Suprapubic skin (tissue), 4 donors: ENCODE data around the gene GOLGA1. TPM values are rescaled to one million over a fixed set of nuclear protein-coding genes. Genes with fewer than 3 reads are reported as not detected.
A peak's percentile ranks its signal among the peaks of the same experiment; 100 is the strongest.

Experiments
- DNase-seq, 2 donors: peaks; one replicate each; pipeline ENCODE4 v3.0.0-alpha.2; 2019; ENCODE audit warnings: low spot score in 2 of 2
- H3K27ac ChIP-seq: fragments of 200-600 bp; sonication (generic); one replicate; pipeline ENCODE4 v1.5.1; 2019
- H3K27me3 ChIP-seq: fragments of 200-600 bp; sonication (generic); one replicate; pipeline ENCODE4 v1.5.1; 2019
- H3K36me3 ChIP-seq: fragments of 200-600 bp; sonication (generic); one replicate; pipeline ENCODE4 v1.5.1; 2019
- H3K4me1 ChIP-seq: fragments of 200-600 bp; sonication (generic); one replicate; pipeline ENCODE4 v1.5.1; 2019
- H3K4me3 ChIP-seq: fragments of 200-600 bp; sonication (generic); one replicate; pipeline ENCODE4 v1.5.1; 2019; ENCODE audit warnings: mild to moderate bottlenecking
- H3K9me3 ChIP-seq: fragments of 200-600 bp; sonication (generic); one replicate; pipeline ENCODE4 v1.5.1; 2019
- EP300 ChIP-seq: sonication (generic); formaldehyde crosslinking; IDR thresholded peaks from one replicate; pipeline ENCODE4 v1.6.1; 2017; ENCODE audit warnings: antibody characterized with exemption
- POLR2A ChIP-seq, 2 donors: fragments of 450-650 bp; IDR thresholded peaks; one replicate each; pipeline ENCODE4 v1.6.1; 2017; ENCODE audit warnings: antibody characterized with exemption in 2 of 2, mild to moderate bottlenecking in 2 of 2, moderate library complexity in 2 of 2
- POLR2AphosphoS5 ChIP-seq, 3 donors: sonication (generic); formaldehyde crosslinking; IDR thresholded peaks; one replicate each; pipeline ENCODE4 v1.6.1; 2017; ENCODE audit warnings: antibody characterized with exemption in 3 of 3
- WGBS: methylation state at CpG from one replicate; pipeline ENCODE4 v1.1.5; 2018; 5-methylcytosine and 5-hydroxymethylcytosine counted together
- total RNA-seq, 4 donors: library from RNA; depleted of rRNA; stranded (reverse); fragments of >200 nt; gene quantifications; one replicate each; pipeline ENCODE4 v1.1.0, GENCODE V29; 2016
- TF ChIP-seq, protein P1 (sequence below), 2 donors: fragments of 200-600 bp in 1 of 2; fragments of 450-650 bp in 1 of 2; sonication (generic) in 1 of 2; IDR thresholded peaks; one replicate each; pipeline ENCODE4 v1.5.1; 2016 to 2019; ENCODE audit warnings: antibody characterized with exemption in 2 of 2, mild to moderate bottlenecking in 1 of 2, moderate library complexity in 1 of 2

GOLGA1 gene
- total RNA-seq, 4 donors from 2014 or later: 20.2 to 47.5 (median 24.5) TPM

DNA sequence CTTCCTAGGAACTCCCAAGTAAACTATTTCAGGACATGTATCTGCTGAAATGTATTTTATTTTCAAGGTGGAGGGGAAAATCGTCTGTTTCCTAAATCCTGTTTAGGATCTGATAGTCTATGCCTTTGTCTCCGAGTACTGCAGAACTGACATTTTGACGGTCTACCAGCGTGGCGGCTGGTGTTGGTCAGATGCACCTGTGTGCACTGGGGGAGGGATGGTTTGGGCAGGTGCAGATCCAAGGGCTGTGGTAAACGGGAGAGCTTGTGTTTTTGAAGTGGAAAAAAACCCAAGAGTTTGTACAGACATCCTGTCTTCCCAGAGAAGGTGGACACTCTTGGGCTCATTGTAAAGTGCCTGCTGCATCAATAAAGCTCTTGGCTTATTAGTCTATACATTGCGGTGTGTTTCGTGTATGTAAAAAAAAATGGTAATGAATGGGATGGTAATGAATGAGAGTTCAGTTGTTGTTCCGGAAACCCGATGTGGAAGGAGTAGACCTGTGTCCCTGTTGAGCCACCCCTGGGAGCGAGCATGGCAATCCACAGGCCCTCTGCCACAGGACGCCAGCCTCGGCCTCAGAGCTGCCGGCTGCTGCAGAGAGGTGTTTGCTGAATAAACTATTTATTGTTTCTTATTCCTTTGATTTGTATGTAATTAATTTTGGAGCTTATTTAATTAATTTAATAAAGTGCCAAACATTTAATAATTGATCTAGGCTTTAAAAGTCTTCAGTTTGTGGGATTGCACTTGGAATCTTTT, 63.7 kb downstream of the GOLGA1 start:
- WGBS: 79% methylated on average over 14 of the region's 14 CpGs
- TF ChIP-seq, protein P1, sequence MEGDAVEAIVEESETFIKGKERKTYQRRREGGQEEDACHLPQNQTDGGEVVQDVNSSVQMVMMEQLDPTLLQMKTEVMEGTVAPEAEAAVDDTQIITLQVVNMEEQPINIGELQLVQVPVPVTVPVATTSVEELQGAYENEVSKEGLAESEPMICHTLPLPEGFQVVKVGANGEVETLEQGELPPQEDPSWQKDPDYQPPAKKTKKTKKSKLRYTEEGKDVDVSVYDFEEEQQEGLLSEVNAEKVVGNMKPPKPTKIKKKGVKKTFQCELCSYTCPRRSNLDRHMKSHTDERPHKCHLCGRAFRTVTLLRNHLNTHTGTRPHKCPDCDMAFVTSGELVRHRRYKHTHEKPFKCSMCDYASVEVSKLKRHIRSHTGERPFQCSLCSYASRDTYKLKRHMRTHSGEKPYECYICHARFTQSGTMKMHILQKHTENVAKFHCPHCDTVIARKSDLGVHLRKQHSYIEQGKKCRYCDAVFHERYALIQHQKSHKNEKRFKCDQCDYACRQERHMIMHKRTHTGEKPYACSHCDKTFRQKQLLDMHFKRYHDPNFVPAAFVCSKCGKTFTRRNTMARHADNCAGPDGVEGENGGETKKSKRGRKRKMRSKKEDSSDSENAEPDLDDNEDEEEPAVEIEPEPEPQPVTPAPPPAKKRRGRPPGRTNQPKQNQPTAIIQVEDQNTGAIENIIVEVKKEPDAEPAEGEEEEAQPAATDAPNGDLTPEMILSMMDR (IDR thresholded peaks at IDR 0.05): no peak
- TF ChIP-seq POLR2A (IDR thresholded peaks at IDR 0.05) (no peak), POLR2AphosphoS5 (IDR thresholded peaks at IDR 0.05) (no peak), EP300 (no peak)

GRCh38 chr9:124875501-124875900, 65.4 kb downstream of the GOLGA1 start:
- TF ChIP-seq POLR2A (IDR thresholded peaks at IDR 0.05) (no peak), EP300 (no peak), POLR2AphosphoS5 (IDR thresholded peaks at IDR 0.05) (no peak)
- TF ChIP-seq, protein P1 (IDR thresholded peaks at IDR 0.05): no peak
- H3K36me3 ChIP-seq: peaks cover 61% of the 10 kb centered on the region

More for the DNA sequence above, 63.7 kb downstream of the GOLGA1 start:
- H3K4me1 ChIP-seq: peaks cover 19% of the 10 kb centered on the region
- H3K36me3 ChIP-seq: peaks cover 78% of the 10 kb centered on the region
- no peak overlapping the region for H3K27ac ChIP-seq
- H3K4me3 ChIP-seq: no peak overlapping the region
- H3K27me3 ChIP-seq: no peaks in the 10 kb centered on the region
- no peaks in the 10 kb centered on the region for H3K9me3 ChIP-seq
- DNase-seq: no peak

GRCh38 chr9:124873664-124874063, 67.2 kb downstream of the GOLGA1 start:
- Histone ChIP-seq H3K9me3 (no peaks in the 10 kb centered on the region), H3K36me3 (peaks cover 47% of the 10 kb centered on the region), H3K4me1 (peaks cover 44% of the 10 kb centered on the region), H3K27me3 (no peaks in the 10 kb centered on the region), H3K4me3 (no peak overlapping the region), H3K27ac (no peak overlapping the region)
- TF ChIP-seq POLR2AphosphoS5 (IDR thresholded peaks at IDR 0.05) (no peak), POLR2A (IDR thresholded peaks at IDR 0.05) (no peak), EP300 (no peak)
- no peak for DNase-seq
- 63% methylated on average over 14 of the region's 14 CpGs for WGBS

More at GRCh38 chr9:124875501-124875900, 65.4 kb downstream of the GOLGA1 start:
- peaks cover 36% of the 10 kb centered on the region for H3K4me1 ChIP-seq
- no peaks in the 10 kb centered on the region for H3K27me3 ChIP-seq
- H3K27ac ChIP-seq: no peak overlapping the region
- no peak overlapping the region for H3K4me3 ChIP-seq
- no peak for DNase-seq
- no peaks in the 10 kb centered on the region for H3K9me3 ChIP-seq
- 97% methylated on average over 5 of the region's 6 CpGs for WGBS

- peaks cover 24% of the 10 kb centered on the region for H3K36me3 ChIP-seq
- H3K9me3 ChIP-seq: no peaks in the 10 kb centered on the region
- H3K27ac ChIP-seq: peak overlapping the region; percentile 3
- peaks cover 59% of the 10 kb centered on the region for H3K4me1 ChIP-seq
- H3K4me3 ChIP-seq: peak overlapping the region; percentile 63
- DNase-seq: no peak
- 63% methylated on average over 11 of the region's 11 CpGs for WGBS
- TF ChIP-seq EP300 (no peak), POLR2A (IDR thresholded peaks at IDR 0.05) (no peak), POLR2AphosphoS5 (IDR thresholded peaks at IDR 0.05) (no peak)
- TF ChIP-seq, protein P1 (IDR thresholded peaks at IDR 0.05): no peak
- H3K27me3 ChIP-seq: no peaks in the 10 kb centered on the region
These were observed 69.7 kb downstream of the GOLGA1 start for GRCh38 chr9:124871156-124871561.

DNA sequence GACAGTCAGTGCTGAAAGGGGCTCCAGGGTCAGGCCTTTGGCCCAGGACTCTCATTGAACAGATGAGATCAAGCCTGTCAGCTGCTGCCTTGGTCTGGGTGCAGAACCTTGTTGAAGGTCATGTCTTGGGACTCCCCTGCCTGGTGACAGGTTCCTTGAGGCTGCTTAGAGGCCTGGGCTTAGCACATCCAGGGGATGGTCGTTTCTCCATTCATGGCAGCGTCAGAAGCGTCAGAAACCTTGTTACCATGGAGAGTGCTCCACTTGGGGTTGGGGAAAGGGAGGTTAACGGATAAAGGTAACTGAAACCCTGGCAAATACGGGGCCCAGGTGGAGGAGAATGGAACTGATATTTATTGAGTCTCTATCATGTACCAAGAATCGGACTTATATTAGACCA, 70.2 kb downstream of the GOLGA1 start:
- H3K4me1 ChIP-seq: peaks cover 59% of the 10 kb centered on the region
- no peak for TF ChIP-seq POLR2A (IDR thresholded peaks at IDR 0.05)
- TF ChIP-seq EP300: no peak
- TF ChIP-seq POLR2AphosphoS5 (IDR thresholded peaks at IDR 0.05): no peak
- 49% methylated on average over 6 of the region's 6 CpGs for WGBS
- peaks cover 20% of the 10 kb centered on the region for H3K36me3 ChIP-seq
- H3K9me3 ChIP-seq: no peaks in the 10 kb centered on the region
- H3K4me3 ChIP-seq: peak overlapping the region; percentile 63
- H3K27ac ChIP-seq: peak overlapping the region; percentile 93
- DNase-seq: no peak
- H3K27me3 ChIP-seq: no peaks in the 10 kb centered on the region

- TF ChIP-seq, protein P1 (IDR thresholded peaks at IDR 0.05): no peak
- TF ChIP-seq POLR2AphosphoS5 (IDR thresholded peaks at IDR 0.05) (no peak), EP300 (no peak), POLR2A (IDR thresholded peaks at IDR 0.05) (no peak)
- no peaks in the 10 kb centered on the region for H3K9me3 ChIP-seq
- peaks cover 59% of the 10 kb centered on the region for H3K4me1 ChIP-seq
- WGBS: 8% methylated on average over 12 of the region's 12 CpGs
- DNase-seq: no peak
- H3K36me3 ChIP-seq: peaks cover 13% of the 10 kb centered on the region
- H3K4me3 ChIP-seq: peak overlapping the region; percentile 63
- H3K27me3 ChIP-seq: no peaks in the 10 kb centered on the region
- H3K27ac ChIP-seq: peak overlapping the region; percentile 93
These were observed 70.8 kb downstream of the GOLGA1 start for GRCh38 chr9:124869986-124870560.
